ENCODE results near the gene DBNL. TPM values are rescaled to one million over a fixed set of nuclear protein-coding genes. Genes with fewer than 3 reads are reported as not detected.

The DBNL gene
- polyA plus RNA-seq, 1 donor from 2014 or later = 124 TPM

GRCh38 chr7:44075296-44076075, 31.0 kb downstream of the DBNL start:
- no peaks in the 10 kb centered on the region for H3K9me3 ChIP-seq (ENCODE audit: low read length)
- H3K9me2 ChIP-seq (ENCODE audit: insufficient read depth, low read length) = no peaks in the 10 kb centered on the region
- H3K27me3 ChIP-seq (ENCODE audit: insufficient read depth, low read depth, low read length) = no peaks in the 10 kb centered on the region
- no peak overlapping the region for H3K4me2 ChIP-seq (ENCODE audit: low read length)
- H3K27ac ChIP-seq (ENCODE audit: low read length) = no peak overlapping the region
- no peaks in the 10 kb centered on the region for H4K20me1 ChIP-seq (ENCODE audit: insufficient read depth)
- H3K4me3 ChIP-seq (ENCODE audit: low read length) = no peak overlapping the region
- H3K36me3 ChIP-seq (ENCODE audit: insufficient read depth, low read length) = no peaks in the 10 kb centered on the region
- no peak for TF ChIP-seq SMC3 (conservative IDR thresholded peaks at IDR 0.05; ENCODE audit: poor library complexity)
- no peak for TF ChIP-seq EZH2 (IDR thresholded peaks at IDR 0.05; ENCODE audit: borderline replicate concordance, insufficient read depth, low read length, poor library complexity, severe bottlenecking)
- no peak for TF ChIP-seq TAF1 (IDR thresholded peaks at IDR 0.05; ENCODE audit: low read depth)
- no peak overlapping the region for H3K9ac ChIP-seq (ENCODE audit: low read length)
- H3F3A ChIP-seq (ENCODE audit: insufficient read depth, low read length, poor library complexity, severe bottlenecking) = no peaks in the 10 kb centered on the region
- no peaks in the 10 kb centered on the region for H3K79me2 ChIP-seq (replicated peaks; ENCODE audit: insufficient read depth, low read length)
- no peak overlapping the region for H2AFZ ChIP-seq (ENCODE audit: low read depth, low read length)

GRCh38 chr7:44076101-44076895, 31.8 kb downstream of the DBNL start:
- Histone ChIP-seq H3F3A (ENCODE audit: insufficient read depth, low read length, poor library complexity, severe bottlenecking) (no peaks in the 10 kb centered on the region), H3K4me3 (ENCODE audit: low read length) (no peak overlapping the region), H3K9me3 (ENCODE audit: low read length) (no peaks in the 10 kb centered on the region), H3K27ac (ENCODE audit: low read length) (no peak overlapping the region), H3K36me3 (ENCODE audit: insufficient read depth, low read length) (no peaks in the 10 kb centered on the region), H3K4me2 (ENCODE audit: low read length) (no peak overlapping the region), H3K27me3 (ENCODE audit: insufficient read depth, low read depth, low read length) (no peaks in the 10 kb centered on the region), H3K79me2 (replicated peaks; ENCODE audit: insufficient read depth, low read length) (peaks cover 3% of the 10 kb centered on the region), H3K9ac (ENCODE audit: low read length) (no peak overlapping the region), H3K9me2 (ENCODE audit: insufficient read depth, low read length) (no peaks in the 10 kb centered on the region), H4K20me1 (ENCODE audit: insufficient read depth) (no peaks in the 10 kb centered on the region), H2AFZ (ENCODE audit: low read depth, low read length) (no peak overlapping the region)
- no peak for TF ChIP-seq MXI1 (conservative IDR thresholded peaks at IDR 0.05; ENCODE audit: poor library complexity, severe bottlenecking)
- TF ChIP-seq EP300 (conservative IDR thresholded peaks at IDR 0.05; ENCODE audit: poor library complexity, severe bottlenecking) = no peak
- TF ChIP-seq, protein P1, sequence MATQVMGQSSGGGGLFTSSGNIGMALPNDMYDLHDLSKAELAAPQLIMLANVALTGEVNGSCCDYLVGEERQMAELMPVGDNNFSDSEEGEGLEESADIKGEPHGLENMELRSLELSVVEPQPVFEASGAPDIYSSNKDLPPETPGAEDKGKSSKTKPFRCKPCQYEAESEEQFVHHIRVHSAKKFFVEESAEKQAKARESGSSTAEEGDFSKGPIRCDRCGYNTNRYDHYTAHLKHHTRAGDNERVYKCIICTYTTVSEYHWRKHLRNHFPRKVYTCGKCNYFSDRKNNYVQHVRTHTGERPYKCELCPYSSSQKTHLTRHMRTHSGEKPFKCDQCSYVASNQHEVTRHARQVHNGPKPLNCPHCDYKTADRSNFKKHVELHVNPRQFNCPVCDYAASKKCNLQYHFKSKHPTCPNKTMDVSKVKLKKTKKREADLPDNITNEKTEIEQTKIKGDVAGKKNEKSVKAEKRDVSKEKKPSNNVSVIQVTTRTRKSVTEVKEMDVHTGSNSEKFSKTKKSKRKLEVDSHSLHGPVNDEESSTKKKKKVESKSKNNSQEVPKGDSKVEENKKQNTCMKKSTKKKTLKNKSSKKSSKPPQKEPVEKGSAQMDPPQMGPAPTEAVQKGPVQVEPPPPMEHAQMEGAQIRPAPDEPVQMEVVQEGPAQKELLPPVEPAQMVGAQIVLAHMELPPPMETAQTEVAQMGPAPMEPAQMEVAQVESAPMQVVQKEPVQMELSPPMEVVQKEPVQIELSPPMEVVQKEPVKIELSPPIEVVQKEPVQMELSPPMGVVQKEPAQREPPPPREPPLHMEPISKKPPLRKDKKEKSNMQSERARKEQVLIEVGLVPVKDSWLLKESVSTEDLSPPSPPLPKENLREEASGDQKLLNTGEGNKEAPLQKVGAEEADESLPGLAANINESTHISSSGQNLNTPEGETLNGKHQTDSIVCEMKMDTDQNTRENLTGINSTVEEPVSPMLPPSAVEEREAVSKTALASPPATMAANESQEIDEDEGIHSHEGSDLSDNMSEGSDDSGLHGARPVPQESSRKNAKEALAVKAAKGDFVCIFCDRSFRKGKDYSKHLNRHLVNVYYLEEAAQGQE (IDR thresholded peaks at IDR 0.05; ENCODE audit: borderline replicate concordance) = no peak
- TF ChIP-seq SMC3 (conservative IDR thresholded peaks at IDR 0.05; ENCODE audit: poor library complexity) = no peak
- no peak for TF ChIP-seq POLR2AphosphoS5 (IDR thresholded peaks at IDR 0.05)
- no peak for TF ChIP-seq CTCF (IDR thresholded peaks at IDR 0.05; ENCODE audit: poor library complexity, severe bottlenecking)
- no peak for TF ChIP-seq EZH2 (IDR thresholded peaks at IDR 0.05; ENCODE audit: borderline replicate concordance, insufficient read depth, low read length, poor library complexity, severe bottlenecking)
- no peak for TF ChIP-seq RAD21 (conservative IDR thresholded peaks at IDR 0.05)
- TF ChIP-seq TAF1 (IDR thresholded peaks at IDR 0.05; ENCODE audit: low read depth) = no peak

Data from neural cell (in vitro differentiated cells).